ENCODE results near the gene PARVB. TPM values are rescaled to one million over a fixed set of nuclear protein-coding genes. Genes with fewer than 3 reads are reported as not detected.

Gene PARVB
- total and polyA plus RNA-seq, 4 experiments from 2014 or later = 3.4 to 17.0 (median 9.8) TPM

DNA sequence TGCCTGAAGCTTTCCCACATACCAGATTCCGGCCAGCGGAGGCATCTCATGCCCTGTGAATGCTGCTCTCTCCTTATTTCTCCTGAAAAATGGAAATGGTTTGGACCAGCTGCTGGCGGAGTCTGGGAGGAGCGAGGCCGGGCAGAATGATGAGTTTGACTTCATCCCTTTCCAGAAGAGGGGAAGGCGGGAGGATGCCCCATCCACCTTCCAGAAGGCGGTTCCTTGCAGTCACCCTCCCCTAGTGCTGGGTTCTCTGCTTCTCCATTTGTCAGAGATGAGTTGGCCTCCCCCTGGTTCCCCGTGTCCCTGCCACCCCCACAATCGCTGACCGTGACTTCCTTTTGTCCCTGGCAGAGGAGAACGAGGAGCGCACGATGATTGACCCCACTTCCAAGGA lies 75.6 kb downstream of the PARVB start:
- peaks cover 0 to 5% of the 10 kb centered on the region in 2 donors for H3K36me3 Mint-ChIP-seq
- no peak overlapping the region for H3K4me3 ChIP-seq (ENCODE audit: low read length in 2 of 2)
- POLR2A ChIA-PET (ENCODE audit: partially characterized antibody) = no interaction called here

DNA sequence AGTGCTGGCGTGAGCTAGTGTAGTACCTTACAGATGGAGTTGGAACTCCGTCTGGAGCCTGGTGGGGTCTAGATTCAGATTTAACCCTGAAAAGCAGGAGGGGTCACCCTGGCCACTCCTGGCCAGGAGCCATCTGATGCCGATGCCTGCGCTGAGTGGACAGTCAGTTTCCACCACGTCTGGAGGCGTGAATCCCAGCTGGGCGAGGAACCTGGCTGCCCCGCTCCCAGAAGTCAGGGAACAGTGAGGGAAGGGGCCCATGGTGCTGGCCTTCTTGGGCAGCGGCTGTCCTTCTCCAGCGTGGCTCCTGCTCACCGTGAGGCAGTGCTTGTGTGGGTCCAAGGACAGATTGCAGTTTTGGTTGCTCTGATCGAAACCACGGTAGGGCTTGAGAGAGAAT lies 76.3 kb downstream of the PARVB start:
- intact Hi-C loops (cut with micrococcal nuclease) = no loop called here
- H3K36me3 Mint-ChIP-seq = peaks cover 0 to 6% of the 10 kb centered on the region in 2 donors

More for the DNA sequence above, 75.6 kb downstream of the PARVB start:
- H3K9me3 ChIP-seq (ENCODE audit: control insufficient read depth in 1 of 2, low read length in 2 of 2) = no peaks in the 10 kb centered on the region
- no peak overlapping the region for H3K4me3 Mint-ChIP-seq
- CTCF ChIA-PET (ENCODE audit: partially characterized antibody) = no interaction called here
- intact Hi-C loops (cut with micrococcal nuclease) = no loop called here
- H3K4me1 ChIP-seq (ENCODE audit: insufficient read depth, low read length) = no peaks in the 10 kb centered on the region
- H3K9me3 Mint-ChIP-seq = no peaks in the 10 kb centered on the region
- H3K27me3 ChIP-seq (ENCODE audit: insufficient read depth, low read length) = no peaks in the 10 kb centered on the region
- no peaks in the 10 kb centered on the region for H3K36me3 ChIP-seq (ENCODE audit: insufficient read depth, low read length)
- no peaks in the 10 kb centered on the region for H3K4me1 Mint-ChIP-seq
- H3K27ac Mint-ChIP-seq = peak overlapping the region in 1 of 7 donors; percentile 7
- no peaks in the 10 kb centered on the region for H3K27me3 Mint-ChIP-seq
- DNase-seq = no peak
- H3K27ac ChIP-seq (ENCODE audit: low read depth, low read length) = no peak overlapping the region

DNA sequence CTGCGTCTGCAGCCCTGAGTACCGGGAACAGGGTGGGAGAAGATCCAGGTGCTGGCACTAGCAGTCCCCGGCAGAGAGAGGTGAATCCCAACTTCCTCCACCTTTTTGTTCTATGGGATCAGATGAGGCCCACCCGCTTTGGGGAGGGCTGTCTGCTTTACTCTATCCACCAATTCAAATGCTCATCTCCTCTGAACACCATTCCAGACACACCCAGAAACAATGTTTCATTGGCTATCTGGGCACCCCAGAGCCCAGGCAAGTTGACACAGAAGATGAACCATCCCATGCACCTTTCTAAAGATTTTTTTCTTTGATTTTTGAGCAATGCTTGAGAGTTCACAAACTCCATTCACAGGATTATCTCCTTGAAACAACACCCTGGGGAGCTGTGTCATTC lies 78.0 kb downstream of the PARVB start:
- H3K9me3 Mint-ChIP-seq = no peaks in the 10 kb centered on the region
- intact Hi-C loops (cut with micrococcal nuclease) = no loop called here
- POLR2A ChIA-PET (ENCODE audit: partially characterized antibody) = no interaction called here
- H3K4me3 ChIP-seq (ENCODE audit: low read length in 2 of 2) = no peak overlapping the region
- no peaks in the 10 kb centered on the region for H3K4me1 ChIP-seq (ENCODE audit: insufficient read depth, low read length)
- no peak for DNase-seq
- no peak overlapping the region for H3K27ac Mint-ChIP-seq
- H3K9me3 ChIP-seq (ENCODE audit: control insufficient read depth in 1 of 2, low read length in 2 of 2) = no peaks in the 10 kb centered on the region
- H3K27me3 ChIP-seq (ENCODE audit: insufficient read depth, low read length) = no peaks in the 10 kb centered on the region
- no peak overlapping the region for H3K4me3 Mint-ChIP-seq
- no peaks in the 10 kb centered on the region for H3K27me3 Mint-ChIP-seq
- CTCF ChIA-PET (ENCODE audit: partially characterized antibody) = no interaction called here
- peaks cover 0 to 10% (median 0%) of the 10 kb centered on the region in 4 donors for H3K4me1 Mint-ChIP-seq
- no peaks in the 10 kb centered on the region for H3K36me3 ChIP-seq (ENCODE audit: insufficient read depth, low read length)
- peaks cover 0 to 6% of the 10 kb centered on the region in 2 donors for H3K36me3 Mint-ChIP-seq
- H3K27ac ChIP-seq (ENCODE audit: low read depth, low read length) = no peak overlapping the region

More for the DNA sequence above, 76.3 kb downstream of the PARVB start:
- H3K4me3 ChIP-seq (ENCODE audit: low read length in 2 of 2) = no peak overlapping the region
- H3K27ac Mint-ChIP-seq = no peak overlapping the region
- H3K4me1 Mint-ChIP-seq = peaks cover 0 to 1% (median 0%) of the 10 kb centered on the region in 4 donors
- DNase-seq = no peak
- no peaks in the 10 kb centered on the region for H3K9me3 ChIP-seq (ENCODE audit: control insufficient read depth in 1 of 2, low read length in 2 of 2)
- ChIA-PET CTCF (ENCODE audit: partially characterized antibody) (interaction anchor here (1.1 kb wide), 1 partner anchor 107 kb away, joined by 3 read pairs; no protein-coding TSS in a partner anchor), POLR2A (ENCODE audit: partially characterized antibody) (no interaction called here)
- H3K27ac ChIP-seq (ENCODE audit: low read depth, low read length) = no peak overlapping the region
- no peaks in the 10 kb centered on the region for H3K27me3 Mint-ChIP-seq
- no peak overlapping the region for H3K4me3 Mint-ChIP-seq
- H3K9me3 Mint-ChIP-seq = no peaks in the 10 kb centered on the region
- no peaks in the 10 kb centered on the region for H3K4me1 ChIP-seq (ENCODE audit: insufficient read depth, low read length)
- H3K27me3 ChIP-seq (ENCODE audit: insufficient read depth, low read length) = no peaks in the 10 kb centered on the region
- H3K36me3 ChIP-seq (ENCODE audit: insufficient read depth, low read length) = no peaks in the 10 kb centered on the region

DNA sequence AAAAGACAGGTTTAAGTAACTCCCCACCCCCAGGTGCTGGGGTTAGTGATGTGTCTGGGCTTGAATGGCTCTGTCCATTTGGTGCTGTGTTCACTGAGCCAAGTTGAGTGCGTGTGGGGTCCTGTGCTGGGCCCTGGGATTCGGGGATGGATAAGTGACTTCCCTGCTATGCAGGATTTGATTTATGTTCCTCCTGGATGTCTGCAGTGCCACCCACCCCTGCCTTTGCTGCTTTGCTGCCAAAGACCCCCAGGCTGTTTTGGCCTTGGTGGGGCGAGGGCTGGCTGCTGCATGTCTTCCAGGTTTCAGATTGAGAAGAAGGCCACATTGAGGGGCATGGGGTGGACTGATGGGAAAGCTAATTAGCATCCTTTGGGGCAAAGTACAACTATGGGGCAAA lies 78.8 kb downstream of the PARVB start:
- ChIA-PET POLR2A (ENCODE audit: partially characterized antibody) (no interaction called here), CTCF (ENCODE audit: partially characterized antibody) (interaction anchor here (1.0 kb wide), 1 partner anchor 109 kb away, joined by 3 read pairs; no protein-coding TSS in a partner anchor)
- Mint-ChIP-seq H3K27ac (no peak overlapping the region), H3K36me3 (peaks cover 0 to 6% of the 10 kb centered on the region in 2 donors), H3K4me3 (no peak overlapping the region), H3K27me3 (no peaks in the 10 kb centered on the region), H3K4me1 (peaks cover 0 to 10% (median 0%) of the 10 kb centered on the region in 4 donors), H3K9me3 (no peaks in the 10 kb centered on the region)
- H3K27me3 ChIP-seq (ENCODE audit: insufficient read depth, low read length) = no peaks in the 10 kb centered on the region
- no peaks in the 10 kb centered on the region for H3K36me3 ChIP-seq (ENCODE audit: insufficient read depth, low read length)
- no peak overlapping the region for H3K4me3 ChIP-seq (ENCODE audit: low read length in 2 of 2)
- no peaks in the 10 kb centered on the region for H3K4me1 ChIP-seq (ENCODE audit: insufficient read depth, low read length)
- H3K27ac ChIP-seq (ENCODE audit: low read depth, low read length) = no peak overlapping the region
- intact Hi-C loops (cut with micrococcal nuclease) = no loop called here
- DNase-seq = no peak
- H3K9me3 ChIP-seq (ENCODE audit: control insufficient read depth in 1 of 2, low read length in 2 of 2) = no peaks in the 10 kb centered on the region

DNA sequence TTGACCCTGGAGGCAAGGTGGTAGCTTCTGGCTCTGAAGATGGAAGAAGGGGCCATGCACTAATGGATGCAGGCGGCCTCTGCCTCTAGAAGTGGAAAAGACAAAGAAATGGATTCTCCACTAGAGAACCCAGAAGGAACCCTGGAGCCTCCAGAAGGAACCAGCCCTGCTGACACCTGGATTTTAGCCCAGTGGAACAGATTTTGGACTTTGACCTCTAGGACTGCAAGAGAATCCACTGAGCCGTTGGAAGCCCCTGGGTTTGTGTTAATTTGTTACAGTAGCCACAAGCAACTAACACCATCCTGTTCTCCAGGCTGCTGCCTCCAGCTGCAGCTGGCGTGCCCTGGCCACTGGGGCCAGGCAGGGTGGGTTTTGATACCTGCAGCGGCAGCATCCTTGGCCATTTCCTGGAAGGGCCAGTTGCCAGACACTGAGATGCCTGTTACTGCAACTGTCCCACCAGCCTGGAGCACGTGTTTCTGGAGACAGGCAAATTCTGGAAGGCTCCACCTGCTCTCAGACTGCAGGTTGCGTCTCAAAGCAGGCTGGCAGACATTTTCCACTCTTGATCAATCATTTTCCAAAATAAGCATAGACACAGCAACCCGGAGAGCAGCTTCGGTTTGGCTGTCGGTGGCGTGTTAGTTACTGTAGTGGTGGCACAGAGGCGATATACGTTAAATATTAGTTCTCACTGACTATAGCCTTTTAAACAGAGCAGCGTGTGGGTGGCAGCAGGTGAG lies 79.8 kb downstream of the PARVB start:
- Mint-ChIP-seq H3K4me3 (no peak overlapping the region), H3K27me3 (no peaks in the 10 kb centered on the region), H3K36me3 (peaks cover 0 to 6% of the 10 kb centered on the region in 2 donors), H3K4me1 (peaks cover 0 to 10% (median 0%) of the 10 kb centered on the region in 4 donors), H3K9me3 (no peaks in the 10 kb centered on the region), H3K27ac (no peak overlapping the region)
- H3K9me3 ChIP-seq (ENCODE audit: control insufficient read depth in 1 of 2, low read length in 2 of 2) = no peaks in the 10 kb centered on the region
- intact Hi-C loops (cut with micrococcal nuclease) = no loop called here
- no peaks in the 10 kb centered on the region for H3K27me3 ChIP-seq (ENCODE audit: insufficient read depth, low read length)
- H3K27ac ChIP-seq (ENCODE audit: low read depth, low read length) = no peak overlapping the region
- no peaks in the 10 kb centered on the region for H3K36me3 ChIP-seq (ENCODE audit: insufficient read depth, low read length)
- no peak overlapping the region for H3K4me3 ChIP-seq (ENCODE audit: low read length in 2 of 2)
- DNase-seq = no peak
- H3K4me1 ChIP-seq (ENCODE audit: insufficient read depth, low read length) = no peaks in the 10 kb centered on the region
- ChIA-PET CTCF (ENCODE audit: partially characterized antibody) (interaction anchor here (1.0 to 1.4 kb wide), 2 partner anchors 19 to 110 kb away, joined by 3 to 4 read pairs; no protein-coding TSS in a partner anchor), POLR2A (ENCODE audit: partially characterized antibody) (no interaction called here)

DNA sequence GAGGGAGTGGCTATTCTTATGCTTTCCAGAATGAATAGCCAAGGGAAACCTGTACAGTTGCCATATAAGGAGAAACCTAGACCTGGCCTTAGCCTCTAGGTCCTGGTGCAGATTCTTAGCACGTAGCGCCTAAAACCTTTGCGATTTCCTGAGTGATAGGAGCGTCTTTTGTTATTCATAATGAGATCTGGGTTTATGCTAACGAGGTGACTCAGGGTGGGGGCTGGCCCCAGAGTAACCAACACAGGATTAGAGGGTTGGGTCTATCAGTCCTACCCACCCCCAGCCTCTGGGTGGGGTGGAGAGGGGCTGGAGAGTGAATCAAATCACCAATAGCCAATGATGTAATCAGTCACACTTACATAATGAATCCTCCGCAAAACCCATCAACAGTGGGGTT lies 83.2 kb downstream of the PARVB start:
- Mint-ChIP-seq H3K27ac (peak overlapping the region in 1 of 7 donors; percentile 9), H3K36me3 (peaks cover 0 to 4% of the 10 kb centered on the region in 2 donors), H3K9me3 (no peaks in the 10 kb centered on the region), H3K4me1 (peaks cover 0 to 10% (median 0%) of the 10 kb centered on the region in 4 donors), H3K4me3 (no peak overlapping the region), H3K27me3 (no peaks in the 10 kb centered on the region)
- POLR2A ChIA-PET (ENCODE audit: partially characterized antibody) = no interaction called here
- no peak overlapping the region for H3K4me3 ChIP-seq (ENCODE audit: low read length in 2 of 2)
- no peaks in the 10 kb centered on the region for H3K36me3 ChIP-seq (ENCODE audit: insufficient read depth, low read length)
- H3K27me3 ChIP-seq (ENCODE audit: insufficient read depth, low read length) = no peaks in the 10 kb centered on the region
- no peak for DNase-seq
- intact Hi-C loops (cut with micrococcal nuclease) = no loop called here
- no peaks in the 10 kb centered on the region for H3K4me1 ChIP-seq (ENCODE audit: insufficient read depth, low read length)
- H3K27ac ChIP-seq (ENCODE audit: low read depth, low read length) = no peak overlapping the region
- CTCF ChIA-PET (ENCODE audit: partially characterized antibody) = interaction anchor here (0.7 kb wide), 1 partner anchor 1139 kb away, joined by 3 read pairs; no protein-coding TSS in a partner anchor
- H3K9me3 ChIP-seq (ENCODE audit: control insufficient read depth in 1 of 2, low read length in 2 of 2) = no peaks in the 10 kb centered on the region

DNA sequence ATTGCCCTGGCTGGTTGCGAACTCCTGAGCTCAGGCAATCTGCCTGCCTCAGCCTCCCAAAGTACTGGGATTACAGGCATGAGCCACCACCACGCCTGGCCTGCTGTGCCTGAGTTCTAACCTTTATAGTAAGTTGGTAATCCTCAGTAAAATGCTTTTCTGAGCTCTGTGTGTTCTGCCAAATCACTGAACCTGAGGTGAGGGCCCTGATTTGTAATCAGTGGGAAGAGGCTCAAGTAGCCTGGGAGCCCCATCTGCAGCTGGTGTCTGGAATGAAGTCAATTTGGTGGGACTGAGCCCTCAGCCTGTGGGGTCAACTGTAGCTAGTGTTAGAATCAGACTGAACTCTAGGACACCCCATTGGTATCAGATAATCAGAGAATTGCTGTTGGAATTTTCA lies 84.0 kb downstream of the PARVB start:
- no peak overlapping the region for H3K27ac Mint-ChIP-seq
- CTCF ChIA-PET (ENCODE audit: partially characterized antibody) = no interaction called here
- H3K9me3 ChIP-seq (ENCODE audit: control insufficient read depth in 1 of 2, low read length in 2 of 2) = no peaks in the 10 kb centered on the region
- no peaks in the 10 kb centered on the region for H3K4me1 ChIP-seq (ENCODE audit: insufficient read depth, low read length)
- H3K27ac ChIP-seq (ENCODE audit: low read depth, low read length) = no peak overlapping the region
- no peaks in the 10 kb centered on the region for H3K27me3 Mint-ChIP-seq
- H3K4me3 ChIP-seq (ENCODE audit: low read length in 2 of 2) = no peak overlapping the region
- intact Hi-C loops (cut with micrococcal nuclease) = no loop called here
- H3K9me3 Mint-ChIP-seq = no peaks in the 10 kb centered on the region
- POLR2A ChIA-PET (ENCODE audit: partially characterized antibody) = no interaction called here
- H3K27me3 ChIP-seq (ENCODE audit: insufficient read depth, low read length) = no peaks in the 10 kb centered on the region
- H3K4me3 Mint-ChIP-seq = no peak overlapping the region
- H3K4me1 Mint-ChIP-seq = peaks cover 0 to 10% (median 0%) of the 10 kb centered on the region in 4 donors
- peaks cover 0 to 5% of the 10 kb centered on the region in 2 donors for H3K36me3 Mint-ChIP-seq
- no peaks in the 10 kb centered on the region for H3K36me3 ChIP-seq (ENCODE audit: insufficient read depth, low read length)
- DNase-seq = no peak

Measured in CD4-positive, alpha-beta memory T cell (primary cell).